ENCODE data around the gene MCCC2. TPM values are rescaled to one million over a fixed set of nuclear protein-coding genes. Genes with fewer than 3 reads are reported as not detected.

MCCC2 gene
- total and polyA plus RNA-seq, 4 donors, result 28.0 to 82.4 (median 61.8) TPM

- TF ChIP-seq, protein P1, sequence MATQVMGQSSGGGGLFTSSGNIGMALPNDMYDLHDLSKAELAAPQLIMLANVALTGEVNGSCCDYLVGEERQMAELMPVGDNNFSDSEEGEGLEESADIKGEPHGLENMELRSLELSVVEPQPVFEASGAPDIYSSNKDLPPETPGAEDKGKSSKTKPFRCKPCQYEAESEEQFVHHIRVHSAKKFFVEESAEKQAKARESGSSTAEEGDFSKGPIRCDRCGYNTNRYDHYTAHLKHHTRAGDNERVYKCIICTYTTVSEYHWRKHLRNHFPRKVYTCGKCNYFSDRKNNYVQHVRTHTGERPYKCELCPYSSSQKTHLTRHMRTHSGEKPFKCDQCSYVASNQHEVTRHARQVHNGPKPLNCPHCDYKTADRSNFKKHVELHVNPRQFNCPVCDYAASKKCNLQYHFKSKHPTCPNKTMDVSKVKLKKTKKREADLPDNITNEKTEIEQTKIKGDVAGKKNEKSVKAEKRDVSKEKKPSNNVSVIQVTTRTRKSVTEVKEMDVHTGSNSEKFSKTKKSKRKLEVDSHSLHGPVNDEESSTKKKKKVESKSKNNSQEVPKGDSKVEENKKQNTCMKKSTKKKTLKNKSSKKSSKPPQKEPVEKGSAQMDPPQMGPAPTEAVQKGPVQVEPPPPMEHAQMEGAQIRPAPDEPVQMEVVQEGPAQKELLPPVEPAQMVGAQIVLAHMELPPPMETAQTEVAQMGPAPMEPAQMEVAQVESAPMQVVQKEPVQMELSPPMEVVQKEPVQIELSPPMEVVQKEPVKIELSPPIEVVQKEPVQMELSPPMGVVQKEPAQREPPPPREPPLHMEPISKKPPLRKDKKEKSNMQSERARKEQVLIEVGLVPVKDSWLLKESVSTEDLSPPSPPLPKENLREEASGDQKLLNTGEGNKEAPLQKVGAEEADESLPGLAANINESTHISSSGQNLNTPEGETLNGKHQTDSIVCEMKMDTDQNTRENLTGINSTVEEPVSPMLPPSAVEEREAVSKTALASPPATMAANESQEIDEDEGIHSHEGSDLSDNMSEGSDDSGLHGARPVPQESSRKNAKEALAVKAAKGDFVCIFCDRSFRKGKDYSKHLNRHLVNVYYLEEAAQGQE (IDR thresholded peaks at IDR 0.05), result no peak
- TF ChIP-seq JUND (IDR thresholded peaks at IDR 0.05), result no peak
- TF ChIP-seq, protein P2, sequence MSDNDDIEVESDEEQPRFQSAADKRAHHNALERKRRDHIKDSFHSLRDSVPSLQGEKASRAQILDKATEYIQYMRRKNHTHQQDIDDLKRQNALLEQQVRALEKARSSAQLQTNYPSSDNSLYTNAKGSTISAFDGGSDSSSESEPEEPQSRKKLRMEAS (IDR thresholded peaks at IDR 0.05), result no peak
- H3K4me1 ChIP-seq (ENCODE audit: control insufficient read depth in 4 of 4, insufficient read depth in 4 of 4, low read length in 3 of 4), result no peaks in the 10 kb centered on the region
- no peak overlapping the region for H3K4me3 ChIP-seq (ENCODE audit: low read depth in 1 of 3, low read length in 3 of 3)
- peaks cover 0 to 5% (median 0%) of the 10 kb centered on the region in 4 donors for H3K27me3 ChIP-seq (ENCODE audit: control insufficient read depth in 4 of 4, insufficient read depth in 4 of 4, low read length in 3 of 4)
- no peak overlapping the region for H3K9ac ChIP-seq (ENCODE audit: low read depth in 1 of 2, low read length in 2 of 2)
- no peaks in the 10 kb centered on the region for H3K36me3 ChIP-seq (ENCODE audit: control insufficient read depth in 4 of 4, insufficient read depth in 3 of 4, low read depth in 1 of 4, low read length in 3 of 4)
- H3K27ac ChIP-seq (ENCODE audit: low read depth in 1 of 2, low read length in 2 of 2), result no peak overlapping the region
- DNase-seq (ENCODE audit: low spot score), result no peak
- H3K9me3 ChIP-seq (ENCODE audit: control insufficient read depth in 4 of 4, low read length in 3 of 4), result peaks cover 0 to 1% (median 0%) of the 10 kb centered on the region in 4 donors
- WGBS, result 75% methylated on average over 3 of the region's 3 CpGs
Observed at GRCh38 chr5:71701407-71701806, 114.3 kb downstream of the MCCC2 start.

DNA sequence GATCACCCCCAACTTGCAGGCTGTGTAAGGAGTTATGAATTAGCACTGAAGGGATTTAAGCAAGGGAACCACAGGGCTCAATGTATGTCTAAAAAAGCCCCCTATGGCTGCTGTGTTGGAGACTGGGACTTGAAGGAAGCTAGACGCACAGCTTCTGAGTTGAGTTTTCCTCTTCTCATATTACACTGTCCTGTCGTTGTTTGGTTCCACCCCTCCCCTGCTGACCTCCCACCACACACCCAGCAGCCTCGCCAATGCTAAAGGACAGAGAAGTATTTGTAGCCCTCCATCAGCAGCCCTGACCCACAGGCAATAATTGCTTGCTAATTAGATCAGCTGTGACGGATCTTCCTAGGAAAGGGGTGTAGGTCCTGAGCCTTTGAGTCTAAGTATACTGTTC, 116.8 kb downstream of the MCCC2 start:
- no peak for DNase-seq (ENCODE audit: low spot score)
- no peak overlapping the region for H3K9ac ChIP-seq (ENCODE audit: low read depth in 1 of 2, low read length in 2 of 2)
- H3K9me3 ChIP-seq (ENCODE audit: control insufficient read depth in 4 of 4, low read length in 3 of 4), result peaks cover 0 to 1% (median 0%) of the 10 kb centered on the region in 4 donors
- H3K36me3 ChIP-seq (ENCODE audit: control insufficient read depth in 4 of 4, insufficient read depth in 3 of 4, low read depth in 1 of 4, low read length in 3 of 4), result no peaks in the 10 kb centered on the region
- 51% methylated on average over 4 of the region's 4 CpGs for WGBS
- no peak overlapping the region for H3K4me3 ChIP-seq (ENCODE audit: low read depth in 1 of 3, low read length in 3 of 3)
- H3K27ac ChIP-seq (ENCODE audit: low read depth in 1 of 2, low read length in 2 of 2), result no peak overlapping the region
- TF ChIP-seq EGR1 (IDR thresholded peaks at IDR 0.05; ENCODE audit: low read depth in 2 of 2) (no peak), TAF1 (conservative IDR thresholded peaks at IDR 0.05) (no peak), SP1 (IDR thresholded peaks at IDR 0.05) (no peak)
- TF ChIP-seq, protein P3, sequence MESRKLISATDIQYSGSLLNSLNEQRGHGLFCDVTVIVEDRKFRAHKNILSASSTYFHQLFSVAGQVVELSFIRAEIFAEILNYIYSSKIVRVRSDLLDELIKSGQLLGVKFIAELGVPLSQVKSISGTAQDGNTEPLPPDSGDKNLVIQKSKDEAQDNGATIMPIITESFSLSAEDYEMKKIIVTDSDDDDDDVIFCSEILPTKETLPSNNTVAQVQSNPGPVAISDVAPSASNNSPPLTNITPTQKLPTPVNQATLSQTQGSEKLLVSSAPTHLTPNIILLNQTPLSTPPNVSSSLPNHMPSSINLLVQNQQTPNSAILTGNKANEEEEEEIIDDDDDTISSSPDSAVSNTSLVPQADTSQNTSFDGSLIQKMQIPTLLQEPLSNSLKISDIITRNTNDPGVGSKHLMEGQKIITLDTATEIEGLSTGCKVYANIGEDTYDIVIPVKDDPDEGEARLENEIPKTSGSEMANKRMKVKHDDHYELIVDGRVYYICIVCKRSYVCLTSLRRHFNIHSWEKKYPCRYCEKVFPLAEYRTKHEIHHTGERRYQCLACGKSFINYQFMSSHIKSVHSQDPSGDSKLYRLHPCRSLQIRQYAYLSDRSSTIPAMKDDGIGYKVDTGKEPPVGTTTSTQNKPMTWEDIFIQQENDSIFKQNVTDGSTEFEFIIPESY (IDR thresholded peaks at IDR 0.05), result no peak
- no peaks in the 10 kb centered on the region for H3K4me1 ChIP-seq (ENCODE audit: control insufficient read depth in 4 of 4, insufficient read depth in 4 of 4, low read length in 3 of 4)
- H3K27me3 ChIP-seq (ENCODE audit: control insufficient read depth in 4 of 4, insufficient read depth in 4 of 4, low read length in 3 of 4), result peaks cover 0 to 5% (median 0%) of the 10 kb centered on the region in 4 donors

GRCh38 chr5:71705421-71705820, 118.3 kb downstream of the MCCC2 start:
- WGBS, result 83% methylated on average over 5 of the region's 5 CpGs
- H3K9ac ChIP-seq (ENCODE audit: low read depth in 1 of 2, low read length in 2 of 2), result no peak overlapping the region
- no peak overlapping the region for H3K4me3 ChIP-seq (ENCODE audit: low read depth in 1 of 3, low read length in 3 of 3)
- peaks cover 0 to 5% (median 0%) of the 10 kb centered on the region in 4 donors for H3K27me3 ChIP-seq (ENCODE audit: control insufficient read depth in 4 of 4, insufficient read depth in 4 of 4, low read length in 3 of 4)
- H3K9me3 ChIP-seq (ENCODE audit: control insufficient read depth in 4 of 4, low read length in 3 of 4), result peaks cover 0 to 1% (median 0%) of the 10 kb centered on the region in 4 donors
- H3K4me1 ChIP-seq (ENCODE audit: control insufficient read depth in 4 of 4, insufficient read depth in 4 of 4, low read length in 3 of 4), result no peaks in the 10 kb centered on the region
- no peaks in the 10 kb centered on the region for H3K36me3 ChIP-seq (ENCODE audit: control insufficient read depth in 4 of 4, insufficient read depth in 3 of 4, low read depth in 1 of 4, low read length in 3 of 4)
- no peak overlapping the region for H3K27ac ChIP-seq (ENCODE audit: low read depth in 1 of 2, low read length in 2 of 2)
- DNase-seq (ENCODE audit: low spot score), result no peak
- TF ChIP-seq HNF4G (IDR thresholded peaks at IDR 0.05), result no peak
- TF ChIP-seq, protein P2 (IDR thresholded peaks at IDR 0.05), result no peak
- no peak for TF ChIP-seq FOXA1 (IDR thresholded peaks at IDR 0.05)
- no peak for TF ChIP-seq RAD21 (IDR thresholded peaks at IDR 0.05)
- no peak for TF ChIP-seq JUND (IDR thresholded peaks at IDR 0.05)
- no peak for TF ChIP-seq EGR1 (IDR thresholded peaks at IDR 0.05; ENCODE audit: low read depth in 2 of 2)
- no peak for TF ChIP-seq HNF4A (conservative IDR thresholded peaks at IDR 0.05)
- TF ChIP-seq, protein P4, sequence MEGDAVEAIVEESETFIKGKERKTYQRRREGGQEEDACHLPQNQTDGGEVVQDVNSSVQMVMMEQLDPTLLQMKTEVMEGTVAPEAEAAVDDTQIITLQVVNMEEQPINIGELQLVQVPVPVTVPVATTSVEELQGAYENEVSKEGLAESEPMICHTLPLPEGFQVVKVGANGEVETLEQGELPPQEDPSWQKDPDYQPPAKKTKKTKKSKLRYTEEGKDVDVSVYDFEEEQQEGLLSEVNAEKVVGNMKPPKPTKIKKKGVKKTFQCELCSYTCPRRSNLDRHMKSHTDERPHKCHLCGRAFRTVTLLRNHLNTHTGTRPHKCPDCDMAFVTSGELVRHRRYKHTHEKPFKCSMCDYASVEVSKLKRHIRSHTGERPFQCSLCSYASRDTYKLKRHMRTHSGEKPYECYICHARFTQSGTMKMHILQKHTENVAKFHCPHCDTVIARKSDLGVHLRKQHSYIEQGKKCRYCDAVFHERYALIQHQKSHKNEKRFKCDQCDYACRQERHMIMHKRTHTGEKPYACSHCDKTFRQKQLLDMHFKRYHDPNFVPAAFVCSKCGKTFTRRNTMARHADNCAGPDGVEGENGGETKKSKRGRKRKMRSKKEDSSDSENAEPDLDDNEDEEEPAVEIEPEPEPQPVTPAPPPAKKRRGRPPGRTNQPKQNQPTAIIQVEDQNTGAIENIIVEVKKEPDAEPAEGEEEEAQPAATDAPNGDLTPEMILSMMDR (IDR thresholded peaks at IDR 0.05; ENCODE audit: low read depth, low read length, missing input control), result no peak
- TF ChIP-seq YY1 (IDR thresholded peaks at IDR 0.05), result no peak
- no peak for TF ChIP-seq SP1 (IDR thresholded peaks at IDR 0.05)
- TF ChIP-seq, protein P1 (IDR thresholded peaks at IDR 0.05), result no peak
- TF ChIP-seq TAF1 (conservative IDR thresholded peaks at IDR 0.05), result no peak
- no peak for TF ChIP-seq FOXA2 (IDR thresholded peaks at IDR 0.05)
- TF ChIP-seq RXRA (IDR thresholded peaks at IDR 0.05), result no peak
- no peak for TF ChIP-seq NR2F2 (IDR thresholded peaks at IDR 0.05)
